Brain pericyte (primary cell): ENCODE results near the gene CD6.
"Not testable (repeated sequence)": the region's sequence is repeated elsewhere in the genome, so short reads cannot be mapped to it uniquely, and the experiment has no call there.

Experiments
- DNase-seq: peaks from one replicate; pipeline ENCODE4 v3.0.0-alpha.2; 2012; ENCODE audit warnings: low read depth, low spot score

The CD6 gene

DNA sequence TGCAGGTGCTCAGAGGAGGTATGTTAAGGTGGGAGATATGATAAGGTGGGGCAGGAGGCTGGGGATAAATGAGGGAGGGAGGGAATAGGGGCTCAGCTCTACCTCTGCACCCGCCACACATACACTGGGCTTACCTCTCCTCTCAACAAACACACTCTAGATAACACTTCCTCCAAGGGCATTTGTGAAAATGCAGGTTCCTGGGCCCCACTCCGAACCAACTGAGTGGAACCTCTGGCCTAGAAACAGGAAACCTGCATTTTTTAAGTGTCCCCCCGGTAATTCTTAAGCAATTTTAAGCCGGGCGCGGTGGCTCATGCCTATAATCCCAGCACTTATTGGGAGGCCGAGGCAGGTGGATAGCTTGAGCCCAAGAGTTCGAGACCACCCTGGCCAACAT lies 84.3 kb downstream of the CD6 start:
- no peak for DNase-seq

DNA sequence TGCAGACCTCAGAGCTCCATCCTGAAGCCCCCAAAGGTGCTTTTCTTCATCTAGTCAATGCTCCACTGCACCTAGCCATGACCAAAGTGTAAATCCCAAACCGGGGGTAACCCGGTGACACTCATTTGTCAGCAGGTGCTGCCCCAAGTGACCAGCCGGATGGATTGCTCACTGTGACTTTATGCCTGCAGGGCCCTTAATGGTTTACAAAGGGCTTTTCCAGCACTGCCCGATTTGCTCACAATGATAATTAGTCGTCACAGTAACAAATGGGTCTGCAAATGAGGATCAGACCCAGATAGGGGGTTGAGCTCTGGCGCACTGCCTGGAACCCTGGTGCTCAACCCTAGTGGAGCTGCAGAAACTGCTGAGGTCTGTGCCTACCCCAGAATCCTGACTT lies 85.1 kb downstream of the CD6 start:
- no peak for DNase-seq

DNA sequence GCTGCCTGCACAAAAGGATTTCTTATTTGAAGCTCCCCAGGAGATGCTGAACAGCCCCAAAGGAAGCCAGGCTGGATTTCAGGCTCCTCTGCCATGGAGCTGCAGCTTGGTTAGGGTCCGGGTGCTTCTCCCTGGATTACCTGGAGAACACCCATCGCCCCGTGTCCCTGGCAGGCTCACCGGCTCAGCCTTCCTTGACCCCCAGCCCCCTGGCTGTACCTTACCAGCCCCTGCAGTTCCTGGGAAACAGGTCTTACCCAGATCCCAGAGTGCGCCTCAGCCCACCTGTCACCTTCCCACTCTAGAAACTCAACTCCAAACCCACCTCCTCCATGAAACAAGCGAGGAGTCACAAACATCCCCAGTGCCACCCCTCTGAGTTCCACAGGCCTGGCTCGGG lies 85.5 kb downstream of the CD6 start:
- DNase-seq = no peak

DNA sequence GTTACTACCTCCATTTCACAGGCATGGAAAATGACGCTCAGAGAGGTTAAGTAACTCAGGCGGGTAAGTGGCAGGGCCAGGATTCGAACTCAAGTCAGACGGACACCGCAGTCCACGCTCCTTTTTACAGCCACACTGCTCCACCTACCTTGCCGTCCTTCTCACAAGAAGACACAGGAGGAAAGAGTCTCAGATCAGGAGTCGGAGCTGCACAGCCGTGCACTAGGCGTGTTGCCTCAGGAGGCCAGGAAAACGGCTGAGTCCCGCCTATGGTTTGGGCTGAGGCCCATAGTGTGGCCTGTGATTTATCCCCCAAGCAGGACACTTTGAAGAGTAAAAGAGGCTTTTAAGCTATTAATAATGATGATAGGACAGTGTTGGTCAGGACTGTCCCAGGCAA lies 86.1 kb downstream of the CD6 start:
- DNase-seq = no peak

DNA sequence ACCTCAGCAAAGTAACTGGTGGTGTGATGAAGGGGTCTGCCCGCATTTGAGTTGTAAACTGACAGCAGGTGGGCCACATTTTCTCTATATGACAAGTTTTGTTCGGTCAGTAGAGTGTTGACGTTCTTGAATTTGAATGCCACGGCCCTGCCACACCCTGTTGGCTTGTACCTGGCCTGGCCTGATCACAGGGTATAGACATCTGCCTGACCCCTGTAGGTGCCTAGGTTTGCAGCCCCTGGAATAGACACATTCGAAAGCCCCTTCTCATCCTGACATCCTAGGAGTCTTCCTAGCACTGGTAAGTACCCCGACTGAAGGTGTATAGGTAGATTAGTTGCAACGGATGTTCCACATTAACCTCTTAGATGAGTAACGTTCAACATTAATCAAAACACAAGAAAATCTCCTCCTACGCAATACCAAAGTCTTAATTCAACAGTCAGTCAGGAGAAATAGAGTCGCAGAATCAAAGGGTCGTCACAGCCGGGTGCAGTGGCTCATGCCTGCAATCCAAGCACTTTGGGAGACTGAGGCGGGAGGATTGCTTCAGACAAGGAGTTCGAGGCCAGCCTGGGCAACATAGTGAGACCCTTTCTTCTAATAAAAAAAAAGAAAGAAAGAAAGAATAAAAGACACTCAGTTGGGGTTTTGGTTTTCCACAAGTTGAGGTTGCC lies 87.2 kb downstream of the CD6 start:
- no peak for DNase-seq

DNA sequence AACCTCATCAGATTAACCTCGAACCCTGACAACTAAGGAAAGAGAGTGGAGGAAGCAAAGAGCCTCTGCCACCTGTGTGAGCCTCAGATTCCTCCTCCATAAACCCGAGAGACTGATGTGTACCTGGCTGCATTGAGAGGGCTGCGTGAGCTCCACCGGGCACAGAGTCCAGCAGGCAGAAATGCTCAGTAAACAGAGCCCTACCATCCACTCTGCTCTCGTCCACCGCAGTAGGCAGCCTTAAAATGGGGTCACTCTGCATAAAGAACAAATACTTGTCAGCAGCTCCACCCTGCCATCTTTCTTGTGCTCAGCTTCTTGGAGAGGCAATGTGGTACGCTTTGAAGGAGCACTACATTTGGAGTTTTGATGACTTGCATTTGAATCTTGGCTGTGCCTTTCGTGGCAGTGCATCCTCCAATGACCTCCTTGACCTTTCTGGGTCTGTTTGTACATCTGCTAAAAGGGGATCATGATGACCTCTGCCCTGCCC lies 87.8 kb downstream of the CD6 start:
- DNase-seq = no peak

DNA sequence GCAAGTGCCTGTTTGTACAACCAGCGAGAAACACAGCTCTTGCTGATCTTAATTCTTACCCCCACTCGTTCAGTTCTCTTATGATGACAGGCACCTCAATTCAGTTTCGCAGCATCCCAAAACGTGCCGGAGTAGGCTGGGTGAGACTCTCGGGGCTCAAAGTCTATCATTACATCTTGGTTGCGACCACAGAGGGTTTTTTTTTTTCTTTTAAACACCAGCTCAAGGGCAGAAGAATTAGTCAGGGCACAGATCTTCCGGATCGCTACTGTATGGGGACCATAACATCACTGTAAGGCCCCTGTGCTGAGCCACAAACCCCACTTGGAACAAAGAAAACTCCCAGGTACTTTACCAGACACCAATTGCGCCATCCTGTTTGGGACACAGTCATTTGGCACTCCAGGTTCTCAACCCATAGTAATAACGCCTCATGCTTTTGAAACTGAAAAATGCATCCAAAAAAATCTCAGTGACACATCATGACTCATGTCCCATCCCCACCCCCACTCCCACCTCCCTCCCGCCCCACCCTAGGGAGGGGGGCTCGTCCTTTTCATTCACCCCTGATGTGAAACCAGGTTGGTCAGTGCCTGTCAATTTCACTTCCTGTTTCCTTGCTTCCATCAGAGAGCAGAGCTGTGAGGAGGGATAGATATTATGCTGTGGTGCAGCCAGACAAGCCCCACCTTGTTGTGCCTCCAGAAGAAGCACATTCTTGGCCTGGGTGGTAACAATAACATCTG lies 89.8 kb downstream of the CD6 start:
- no peak for DNase-seq

DNA sequence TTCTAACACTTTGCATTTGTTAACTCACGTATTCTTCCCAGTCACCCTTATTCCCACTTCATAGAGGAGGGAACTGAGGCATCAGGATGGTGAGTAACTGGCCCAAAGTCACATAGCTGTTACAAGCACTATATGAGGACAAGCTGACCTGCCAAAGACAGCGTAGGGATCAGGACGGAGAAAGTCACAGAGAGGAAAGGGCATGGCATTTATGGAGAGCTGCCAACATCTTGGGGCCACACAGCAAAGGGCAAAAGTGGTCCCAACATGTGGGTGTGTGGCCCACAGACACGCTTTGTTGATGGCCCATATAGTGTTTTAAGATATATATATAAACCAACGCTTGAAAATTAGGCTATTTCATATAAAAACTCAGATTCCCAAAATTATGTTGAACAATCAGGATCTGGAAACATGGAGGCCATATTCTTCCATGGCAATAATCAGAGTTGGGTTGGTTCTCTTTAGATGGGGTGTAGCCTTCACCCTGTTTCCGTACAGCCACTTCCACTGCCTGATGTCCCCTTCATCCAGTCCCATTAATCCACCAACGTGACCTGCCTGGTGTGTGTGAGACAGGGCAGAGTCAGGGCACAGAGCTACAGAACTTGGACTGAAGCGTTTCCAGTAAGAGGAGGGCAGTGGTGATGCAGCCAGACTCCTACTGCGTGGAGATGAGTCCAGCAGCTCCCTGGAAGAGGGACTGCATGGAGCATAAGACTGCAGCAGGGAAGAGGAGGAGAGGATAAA lies 90.9 kb downstream of the CD6 start:
- no peak for DNase-seq

DNA sequence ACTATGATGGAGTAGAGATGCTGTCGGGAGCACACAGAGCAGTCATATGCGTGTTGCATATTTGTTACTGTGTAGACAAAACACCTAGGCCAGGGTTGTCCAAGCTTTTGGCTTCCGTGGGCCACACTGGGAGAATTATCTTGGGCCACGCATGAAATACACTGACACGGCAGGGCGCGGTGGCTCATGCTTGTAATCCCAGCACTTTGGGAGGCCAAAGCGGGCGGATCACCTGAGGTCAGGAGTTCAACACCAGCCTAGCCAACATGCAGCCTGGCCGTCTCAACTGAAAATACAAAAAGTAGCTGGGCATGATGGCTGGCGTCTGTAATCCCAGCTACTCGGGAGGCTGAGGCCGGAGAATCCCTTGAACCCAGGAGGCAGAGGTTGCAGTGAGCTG lies 93.8 kb downstream of the CD6 start:
- DNase-seq = not testable (repeated sequence)

DNA sequence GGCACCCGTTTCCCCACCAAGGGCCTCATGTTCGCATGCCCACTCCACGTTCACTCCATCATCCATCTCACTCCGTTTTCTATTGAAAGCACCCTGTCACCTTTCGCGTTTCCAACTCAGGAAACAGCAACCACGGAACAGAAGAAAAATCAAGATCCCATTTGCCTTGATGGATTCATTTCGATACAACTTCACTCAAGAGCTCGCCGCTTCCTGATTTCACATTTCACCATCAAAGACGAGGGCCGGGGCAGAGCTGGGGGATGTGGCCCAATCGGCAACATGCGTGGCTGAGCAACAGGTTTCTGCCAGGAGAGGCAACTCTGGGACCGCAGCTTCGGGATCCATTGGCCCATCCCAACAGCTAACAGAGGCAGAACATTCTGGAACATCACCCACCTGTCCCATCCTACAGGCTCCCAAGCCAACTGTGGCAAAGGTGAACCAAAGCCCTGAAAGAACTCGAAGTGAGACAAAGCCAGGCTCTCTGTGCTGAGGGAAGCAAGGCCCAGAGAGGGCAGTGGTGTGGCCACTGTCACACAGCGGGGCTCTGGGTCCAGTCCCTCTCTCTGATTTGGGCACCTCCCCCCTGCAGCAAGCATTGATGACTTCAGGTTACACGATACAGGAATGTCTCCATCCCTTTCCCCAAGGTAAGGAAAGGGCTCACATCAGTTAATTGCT lies 94.6 kb downstream of the CD6 start:
- DNase-seq = no peak

DNA sequence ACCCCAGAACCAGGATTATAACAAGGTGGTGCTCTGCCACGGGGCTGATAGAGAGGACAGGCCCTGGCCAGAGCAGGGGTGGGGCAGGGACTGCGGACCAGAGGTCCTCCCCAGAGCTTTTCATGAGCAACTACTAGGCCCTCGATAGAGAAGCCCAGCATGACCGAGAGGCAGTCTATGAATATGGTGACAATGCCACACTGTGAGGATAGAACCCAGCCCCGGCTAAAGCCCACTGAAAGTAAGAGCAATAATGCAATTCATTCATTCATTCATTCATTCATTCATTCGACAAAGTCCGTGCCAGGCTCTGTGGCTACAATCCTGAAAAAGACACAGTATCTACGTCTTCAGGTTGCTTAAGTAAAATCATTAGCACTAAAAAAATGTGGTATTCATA lies 95.2 kb downstream of the CD6 start:
- no peak for DNase-seq

DNA sequence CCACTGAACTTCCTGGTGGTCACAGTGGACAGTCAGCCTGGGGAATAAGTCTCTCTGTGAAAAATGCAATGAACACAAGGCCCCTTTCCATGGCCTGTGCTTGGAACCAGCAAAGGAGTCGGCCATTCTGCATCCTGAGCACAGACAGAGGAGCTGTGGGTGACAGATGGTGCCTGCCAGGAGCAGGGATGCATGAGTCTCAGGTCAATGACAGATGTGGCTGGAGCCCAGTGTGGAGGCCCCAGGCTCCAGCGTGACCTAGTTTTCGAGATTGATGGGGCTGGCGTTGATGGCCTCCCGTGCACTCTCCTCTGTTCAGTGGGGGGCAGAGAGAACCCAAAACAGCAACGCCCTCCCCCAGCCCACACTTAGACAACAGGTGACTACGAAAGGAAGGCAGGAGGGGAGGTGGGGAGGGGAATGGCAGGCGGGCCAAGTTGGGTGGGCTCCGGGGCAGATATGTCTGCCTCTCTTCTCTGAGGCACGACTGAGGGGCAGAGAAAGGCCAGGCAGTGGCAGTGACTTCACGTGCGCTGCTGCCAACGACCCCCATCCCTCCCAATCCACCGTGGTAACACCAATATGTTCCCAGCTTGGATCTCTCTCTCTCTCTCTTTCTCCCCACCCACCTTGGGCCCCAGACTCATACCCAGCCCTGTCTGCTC lies 96.4 kb downstream of the CD6 start:
- DNase-seq = no peak

DNA sequence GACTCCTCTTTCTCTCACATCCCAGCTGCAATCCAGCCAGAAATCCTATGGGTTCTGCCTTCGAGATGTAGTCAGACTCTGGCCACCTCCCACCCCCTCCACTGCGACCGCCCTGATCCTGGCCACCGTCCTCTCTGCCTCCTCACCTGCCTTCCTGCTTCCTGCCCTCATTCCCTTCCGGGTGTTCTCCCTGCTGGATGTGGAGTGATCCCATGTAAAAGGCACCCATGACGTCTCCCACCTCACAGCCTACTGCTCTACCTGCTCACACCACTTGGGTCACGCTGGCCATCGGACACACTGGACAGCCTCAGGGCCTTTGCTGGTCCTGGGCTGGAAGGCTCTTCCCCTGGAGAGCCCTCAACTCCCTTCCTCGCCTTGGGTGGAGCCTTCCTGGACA lies 97.1 kb downstream of the CD6 start:
- DNase-seq = no peak

DNA sequence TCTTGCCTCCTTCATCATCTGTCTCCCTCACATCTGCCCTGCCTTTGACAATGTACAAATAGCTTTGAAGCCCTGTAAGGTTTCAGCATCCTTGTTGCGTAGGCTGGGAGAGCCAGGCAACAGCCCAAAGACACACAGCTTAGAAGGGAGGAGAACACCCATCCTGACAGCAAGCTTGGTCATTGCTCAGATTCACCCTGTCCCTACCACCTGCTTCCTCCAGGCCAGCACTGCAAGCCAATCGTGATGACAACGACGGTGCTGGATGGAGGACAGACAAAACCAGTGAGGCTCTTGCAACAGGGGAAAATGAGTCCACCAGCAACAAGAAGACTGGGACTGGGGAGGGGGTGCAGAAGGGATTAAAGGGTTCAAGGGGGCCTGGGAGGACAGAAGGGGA lies 97.9 kb downstream of the CD6 start:
- DNase-seq = no peak
